OCI-LY3 (cell line): ENCODE data around the gene OR10K2.

ENCODE experiments used
- H2AFZ ChIP-seq: fragments of 200-600, 300-600 bp; shearing (Covaris generic); 2 replicates; pipeline ENCODE4 v1.6.0; 2014; ENCODE audit warnings: antibody characterized with exemption, low read depth, low read length
- H3K27ac ChIP-seq: fragments of 200-600, 300-600 bp; sonication (generic); 2 replicates; pipeline ENCODE4 v1.5.1; 2014; ENCODE audit warnings: mild to moderate bottlenecking, low read length, moderate library complexity, mixed read lengths
- H3K27me3 ChIP-seq: fragments of 200-600, 300-600 bp; sonication (generic); 2 replicates; pipeline ENCODE4 v1.6.1; 2014; ENCODE audit warnings: low read depth, low read length, mixed read lengths
- H3K36me3 ChIP-seq: fragments of 200-600, 300-600 bp; sonication (generic); replicated peaks from 2 replicates; pipeline ENCODE3; 2014; ENCODE audit warnings: low read depth, low read length, mixed read lengths
- H3K4me1 ChIP-seq: fragments of 300-600, 200-600 bp; sonication (generic); 2 replicates; pipeline ENCODE4 v1.6.1; 2014; ENCODE audit warnings: low read length, mixed read lengths
- H3K4me2 ChIP-seq: fragments of 200-600, 300-600 bp; sonication (generic); 2 replicates; pipeline ENCODE4 v1.6.1; 2014; ENCODE audit warnings: low read length, mixed read lengths
- H3K4me3 ChIP-seq: fragments of 300-600, 200-600 bp; sonication (generic); 2 replicates; pipeline ENCODE4 v1.5.1; 2014; ENCODE audit warnings: antibody characterized with exemption, mild to moderate bottlenecking, low read length, moderate library complexity
- H3K79me2 ChIP-seq: fragments of 300-600, 200-600 bp; shearing (Covaris generic); 2 replicates; pipeline ENCODE4 v1.6.1; 2014; ENCODE audit warnings: mild to moderate bottlenecking, low read length, mixed read lengths
- H3K9ac ChIP-seq: fragments of 300-600, 200-600 bp; shearing (Covaris generic); 2 replicates; pipeline ENCODE4 v1.6.0; 2014; ENCODE audit warnings: mild to moderate bottlenecking, low read length, moderate library complexity
- H3K9me3 ChIP-seq: fragments of 200-600, 300-600 bp; shearing (Covaris generic); 2 replicates; pipeline ENCODE4 v1.6.1; 2014; ENCODE audit warnings: low read length, mixed read lengths; ENCODE audit not compliant: insufficient read depth
- H4K20me1 ChIP-seq: fragments of 200-600, 300-600 bp; sonication (generic); 2 replicates; pipeline ENCODE4 v1.6.1; 2016; ENCODE audit warnings: low read length, mixed read lengths; ENCODE audit not compliant: insufficient read depth
- CTCF ChIP-seq: fragments of 200-600, 300-600 bp; sonication (generic); IDR thresholded peaks from 2 replicates; pipeline ENCODE4 v1.5.1; 2014; ENCODE audit warnings: antibody characterized with exemption, low read length, low read depth
- EZH2phosphoT487 ChIP-seq: fragments of 200-600 bp; shearing (Covaris generic); IDR thresholded peaks from 2 replicates; pipeline ENCODE4 v1.6.1; 2018; ENCODE audit warnings: antibody characterized with exemption, mixed run types, low read depth

OR10K2 gene, protein sequence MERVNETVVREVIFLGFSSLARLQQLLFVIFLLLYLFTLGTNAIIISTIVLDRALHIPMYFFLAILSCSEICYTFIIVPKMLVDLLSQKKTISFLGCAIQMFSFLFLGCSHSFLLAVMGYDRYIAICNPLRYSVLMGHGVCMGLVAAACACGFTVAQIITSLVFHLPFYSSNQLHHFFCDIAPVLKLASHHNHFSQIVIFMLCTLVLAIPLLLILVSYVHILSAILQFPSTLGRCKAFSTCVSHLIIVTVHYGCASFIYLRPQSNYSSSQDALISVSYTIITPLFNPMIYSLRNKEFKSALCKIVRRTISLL

GRCh38 chr1:158426137-158426536 is at the start of gene OR10K2:
Gene OR10K2 (minus strand): TSS chr1:158426237. CDS start chr1:158420866, 5,371 bp downstream.
- H3K4me2 ChIP-seq: no peak within 1 kb of the TSS
- no peaks in the 10 kb centered on the region for H4K20me1 ChIP-seq
- H2AFZ ChIP-seq: peak within 1 kb of the TSS; percentile 37; the same call in 1 of the 2 replicates
- H3K27me3 ChIP-seq: no peaks in the 10 kb centered on the region
- no peaks in the 10 kb centered on the region for H3K9me3 ChIP-seq
- H3K4me3 ChIP-seq: no peak within 1 kb of the TSS
- no peak within 1 kb of the TSS for H3K27ac ChIP-seq
- H3K9ac ChIP-seq: no peak within 1 kb of the TSS
- H3K36me3 ChIP-seq: no peaks in the 10 kb centered on the region
- no peaks in the 10 kb centered on the region for H3K4me1 ChIP-seq
- no peaks in the 10 kb centered on the region for H3K79me2 ChIP-seq
- TF ChIP-seq CTCF (no peak), EZH2phosphoT487 (no peak)

DNA sequence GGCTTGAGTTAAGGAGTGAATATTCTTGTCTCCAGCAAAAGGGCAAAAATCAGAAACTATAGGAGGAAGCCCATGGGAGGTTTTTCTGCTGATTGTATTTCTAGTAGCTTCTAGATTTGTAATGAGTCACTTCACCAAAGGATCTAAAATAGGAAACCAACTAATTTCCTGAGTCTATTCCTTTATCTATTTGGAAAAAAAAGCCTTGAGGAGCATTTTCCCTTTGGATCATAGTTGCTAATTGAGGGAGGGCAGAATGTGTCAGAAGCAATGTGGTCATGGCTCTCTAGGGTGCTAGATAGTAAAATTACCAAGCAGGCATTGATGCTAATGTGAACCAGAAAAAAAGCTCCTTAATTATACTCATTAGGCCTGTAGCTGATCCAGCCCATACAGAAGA is 45.9 kb upstream of the OR10K2 start, which contains the start of gene OR10R2:
Gene OR10R2, plus strand, starts transcription at position 301 of the 400 bp plus-strand sequence. CDS start 106 bp downstream, outside the sequence.
- H3K9me3 ChIP-seq: no peaks in the 10 kb centered on the region
- no peaks in the 10 kb centered on the region for H3K4me1 ChIP-seq
- no peak within 1 kb of the TSS for H3K27ac ChIP-seq
- H3K79me2 ChIP-seq: no peaks in the 10 kb centered on the region
- H2AFZ ChIP-seq: no peak within 1 kb of the TSS
- no peak within 1 kb of the TSS for H3K9ac ChIP-seq
- TF ChIP-seq EZH2phosphoT487: no peak
- no peak for TF ChIP-seq CTCF
- peaks cover 5% of the 10 kb centered on the region; the same call in 1 of the 2 replicates for H3K27me3 ChIP-seq
- H3K4me2 ChIP-seq: no peak within 1 kb of the TSS
- H3K36me3 ChIP-seq: no peaks in the 10 kb centered on the region
- H4K20me1 ChIP-seq: no peaks in the 10 kb centered on the region
- no peak within 1 kb of the TSS for H3K4me3 ChIP-seq

DNA sequence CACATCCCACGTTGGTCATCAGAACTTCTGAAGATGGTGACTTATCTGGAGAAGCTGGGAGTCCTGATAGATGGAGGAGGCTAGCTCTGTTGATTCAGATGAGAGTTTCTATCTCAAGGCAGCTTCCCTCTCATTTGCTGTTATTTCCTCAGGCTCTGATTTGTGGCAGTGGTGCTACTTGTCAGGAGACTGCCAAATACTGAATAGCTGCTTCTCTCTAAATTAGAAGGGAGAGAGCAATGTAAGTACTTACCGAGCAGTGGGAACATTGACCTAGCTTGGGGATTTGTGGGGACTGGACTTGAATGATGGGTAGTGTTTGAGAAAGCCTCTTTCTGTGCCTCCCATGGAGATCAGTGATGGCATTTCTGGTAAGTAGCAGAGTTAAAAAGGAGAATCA is 35.5 kb upstream of the OR10K2 start, which contains the start of gene OR10K1:
Gene OR10K1, plus strand, starts transcription at position 301 of the 400 bp plus-strand sequence. CDS start 3,728 bp downstream, outside the sequence.
- no peak for TF ChIP-seq CTCF
- TF ChIP-seq EZH2phosphoT487: no peak
- no peak within 1 kb of the TSS for H3K4me3 ChIP-seq
- H2AFZ ChIP-seq: no peak within 1 kb of the TSS
- H3K4me1 ChIP-seq: no peaks in the 10 kb centered on the region
- H4K20me1 ChIP-seq: no peaks in the 10 kb centered on the region
- H3K79me2 ChIP-seq: no peaks in the 10 kb centered on the region
- peaks cover 6% of the 10 kb centered on the region; the same call in 1 of the 2 replicates for H3K27me3 ChIP-seq
- H3K9ac ChIP-seq: no peak within 1 kb of the TSS
- no peak within 1 kb of the TSS for H3K27ac ChIP-seq
- no peak within 1 kb of the TSS for H3K4me2 ChIP-seq
- H3K9me3 ChIP-seq: no peaks in the 10 kb centered on the region
- H3K36me3 ChIP-seq: no peaks in the 10 kb centered on the region

GRCh38 chr1:158458263-158458662 is 32.2 kb upstream of the OR10K2 start:
- H3K27ac ChIP-seq: no peak overlapping the region
- H2AFZ ChIP-seq: no peak overlapping the region
- H3K9me3 ChIP-seq: no peaks in the 10 kb centered on the region
- peaks cover 6% of the 10 kb centered on the region; the same call in 1 of the 2 replicates for H3K27me3 ChIP-seq
- no peak overlapping the region for H3K4me2 ChIP-seq
- no peaks in the 10 kb centered on the region for H3K36me3 ChIP-seq
- H3K4me3 ChIP-seq: no peak overlapping the region
- no peaks in the 10 kb centered on the region for H3K4me1 ChIP-seq
- no peaks in the 10 kb centered on the region for H3K79me2 ChIP-seq
- no peaks in the 10 kb centered on the region for H4K20me1 ChIP-seq
- TF ChIP-seq CTCF (no peak), EZH2phosphoT487 (no peak)
- no peak overlapping the region for H3K9ac ChIP-seq
